HPDE6-E6E7 (cell line): Measurements from ENCODE around the gene MAP1A.
"Not testable (repeated sequence)": the region's sequence is repeated elsewhere in the genome, so short reads cannot be mapped to it uniquely, and the experiment has no call there.

Source experiments
- DNase-seq: peaks from one replicate; pipeline ENCODE4 v3.0.0; 2011; ENCODE audit warnings: missing footprints; ENCODE audit errors: extremely low spot score

Gene MAP1A

GRCh38 chr15:43529587-43530345, 12.4 kb downstream of the MAP1A start:
- no peak for DNase-seq

- DNase-seq: no peak
These were observed 13.7 kb downstream of the MAP1A start for GRCh38 chr15:43531018-43531670.

- not testable (repeated sequence) for DNase-seq
These were observed 15.4 kb downstream of the MAP1A start for GRCh38 chr15:43532826-43533225.

GRCh38 chr15:43534897-43535296, 17.5 kb downstream of the MAP1A start:
- no peak for DNase-seq

- no peak for DNase-seq
These were observed 20.7 kb downstream of the MAP1A start for GRCh38 chr15:43538091-43538490.

- DNase-seq: no peak
These were observed 24.4 kb downstream of the MAP1A start for GRCh38 chr15:43541785-43542184.

GRCh38 chr15:43544266-43544665, 26.9 kb downstream of the MAP1A start:
- DNase-seq: no peak

- no peak for DNase-seq
These were observed 28.0 kb downstream of the MAP1A start for GRCh38 chr15:43545426-43545825.

- no peak for DNase-seq
These were observed 30.1 kb downstream of the MAP1A start for GRCh38 chr15:43547539-43547938.

- DNase-seq: no peak
These were observed 33.3 kb downstream of the MAP1A start for GRCh38 chr15:43550527-43551363.

- DNase-seq: no peak
These were observed 34.8 kb downstream of the MAP1A start for GRCh38 chr15:43552256-43552655.

- no peak for DNase-seq
These were observed 35.6 kb downstream of the MAP1A start for GRCh38 chr15:43552986-43553385.

GRCh38 chr15:43562753-43563152, 45.3 kb downstream of the MAP1A start:
- DNase-seq: not testable (repeated sequence)

- DNase-seq: not testable (repeated sequence)
These were observed 46.4 kb downstream of the MAP1A start for GRCh38 chr15:43563793-43564192.

- not testable (repeated sequence) for DNase-seq
These were observed 49.2 kb downstream of the MAP1A start for GRCh38 chr15:43566615-43567014.

- DNase-seq: not testable (repeated sequence)
These were observed 57.2 kb downstream of the MAP1A start for GRCh38 chr15:43574607-43575006.
